Measurements from ENCODE around the gene KIDINS220.
A peak's percentile ranks its signal among the peaks of the same experiment; 100 is the strongest.

The KIDINS220 gene

DNA sequence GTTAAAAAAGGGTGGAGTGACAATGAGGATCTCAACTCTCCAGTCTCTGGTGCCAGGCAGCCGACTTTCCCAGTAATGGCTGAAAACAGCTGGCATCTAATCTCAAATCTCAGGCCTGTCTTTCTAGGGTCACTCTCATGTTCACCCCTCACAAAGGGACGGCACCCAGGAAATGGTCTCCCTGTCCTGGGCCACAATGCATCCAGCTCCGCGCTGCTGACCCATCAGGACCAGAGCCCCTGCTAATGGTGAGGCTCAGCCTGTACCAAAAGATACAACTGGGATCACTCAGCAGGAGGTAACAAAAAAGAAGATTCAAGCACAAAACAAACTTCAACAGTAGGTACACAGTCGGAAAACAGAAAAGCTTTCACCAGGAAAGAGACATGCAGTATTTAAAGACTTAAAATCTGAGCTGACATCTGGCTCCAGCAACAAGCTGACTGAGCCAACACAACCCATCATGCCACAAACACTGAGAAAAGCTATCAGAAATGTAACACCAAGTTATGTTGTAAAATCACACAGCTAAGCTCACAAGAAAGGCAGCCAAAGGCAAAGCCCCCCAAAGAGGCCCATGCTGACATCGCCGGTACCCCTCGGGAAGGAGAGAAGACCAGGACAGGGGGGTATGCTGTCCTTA is 13.6 kb upstream of the KIDINS220 start:
- no peak for DNase-seq

DNA sequence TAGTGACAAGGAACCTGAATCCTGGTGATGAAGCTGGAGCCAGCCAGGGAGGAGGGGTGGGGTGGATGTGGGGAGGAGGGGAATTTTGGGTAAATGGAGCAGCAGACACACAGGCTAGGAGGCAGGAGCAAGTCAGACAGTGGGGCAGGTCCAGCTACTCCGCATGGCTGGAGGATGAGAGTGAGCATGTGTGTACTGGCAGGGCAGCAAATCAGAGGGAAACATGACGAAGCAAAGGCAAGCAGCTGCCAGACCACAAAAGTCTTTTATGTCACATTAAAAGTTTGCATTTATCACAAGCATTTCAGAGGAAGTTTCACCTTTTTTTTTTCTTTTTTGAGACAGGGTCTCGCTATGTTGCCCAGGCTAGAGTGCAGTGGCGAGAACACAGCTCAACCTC is 11.9 kb upstream of the KIDINS220 start:
- no peak for DNase-seq

DNA sequence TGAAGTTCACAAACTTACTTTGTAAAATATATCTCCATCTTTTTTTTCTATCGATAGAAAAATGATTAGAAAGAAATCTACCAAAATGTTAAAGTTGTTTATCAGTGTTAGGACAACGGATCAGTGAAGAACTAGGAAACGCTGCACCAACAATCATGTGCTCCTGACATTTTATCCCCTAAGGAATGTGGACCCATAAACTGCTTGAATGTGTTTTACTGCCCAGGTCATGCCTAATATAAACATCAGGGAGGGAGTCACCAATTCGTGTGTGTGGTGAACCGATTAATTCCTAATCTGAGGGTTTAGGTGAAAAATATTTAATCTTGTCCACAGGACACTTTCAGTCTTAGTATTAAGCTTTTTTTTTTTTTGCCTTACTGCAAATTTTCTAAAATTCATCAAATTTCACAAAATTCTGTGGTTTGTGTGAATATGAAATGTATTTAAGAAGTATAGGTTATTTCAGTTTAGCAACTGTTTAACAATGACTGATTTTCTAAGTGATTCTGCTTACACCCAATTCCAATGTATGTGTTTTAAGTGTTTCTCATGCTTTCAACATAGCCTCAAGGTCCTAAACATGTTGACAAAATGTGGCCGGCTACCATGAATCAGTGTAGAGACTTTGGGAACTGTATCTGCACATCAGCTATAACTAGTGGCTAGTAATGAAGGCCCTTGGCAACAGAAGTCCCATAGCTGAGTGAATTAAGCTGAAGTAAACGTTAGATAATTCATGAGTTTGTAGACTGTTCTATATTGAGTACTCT is 11.1 kb upstream of the KIDINS220 start:
- DNase-seq, result no peak

DNA sequence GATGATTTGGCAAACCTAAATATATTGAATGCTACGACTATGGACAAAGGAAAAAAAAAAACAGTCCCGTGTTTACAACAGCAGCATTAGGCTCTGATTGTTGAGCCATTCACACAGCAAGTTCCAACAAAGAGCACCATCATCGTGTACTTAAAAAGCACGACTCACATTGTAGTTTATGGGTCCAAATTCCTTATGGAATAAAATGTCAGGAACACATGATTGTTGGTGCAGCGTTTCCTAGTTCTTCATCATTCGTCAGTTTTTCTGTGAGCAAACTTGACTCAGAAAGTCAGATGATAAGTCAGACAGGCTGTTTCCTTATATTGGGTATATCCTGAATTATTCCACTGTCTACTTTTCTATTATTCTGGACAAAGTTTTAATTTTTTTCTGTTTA is 10.0 kb upstream of the KIDINS220 start:
- no peak for DNase-seq

DNA sequence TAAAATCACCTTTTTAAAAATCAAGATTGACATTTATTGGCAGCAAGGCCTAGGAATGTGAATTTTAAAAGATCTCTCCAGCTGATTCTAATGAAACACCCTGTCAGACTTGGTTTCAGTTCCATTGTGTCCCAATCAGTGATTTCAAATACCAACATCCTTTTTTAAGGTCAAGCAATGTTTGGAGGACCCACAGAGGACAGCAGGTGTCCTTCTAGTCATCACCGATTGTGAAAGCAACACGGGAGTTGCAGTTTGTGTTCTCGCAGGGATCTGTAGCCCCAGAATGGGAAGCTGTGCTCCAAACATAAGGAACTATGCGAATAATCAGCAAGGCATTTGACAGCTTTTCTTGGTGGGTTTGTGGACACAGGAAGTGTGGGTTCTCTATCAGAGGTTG is 4.5 kb upstream of the KIDINS220 start:
- no peak for DNase-seq

DNA sequence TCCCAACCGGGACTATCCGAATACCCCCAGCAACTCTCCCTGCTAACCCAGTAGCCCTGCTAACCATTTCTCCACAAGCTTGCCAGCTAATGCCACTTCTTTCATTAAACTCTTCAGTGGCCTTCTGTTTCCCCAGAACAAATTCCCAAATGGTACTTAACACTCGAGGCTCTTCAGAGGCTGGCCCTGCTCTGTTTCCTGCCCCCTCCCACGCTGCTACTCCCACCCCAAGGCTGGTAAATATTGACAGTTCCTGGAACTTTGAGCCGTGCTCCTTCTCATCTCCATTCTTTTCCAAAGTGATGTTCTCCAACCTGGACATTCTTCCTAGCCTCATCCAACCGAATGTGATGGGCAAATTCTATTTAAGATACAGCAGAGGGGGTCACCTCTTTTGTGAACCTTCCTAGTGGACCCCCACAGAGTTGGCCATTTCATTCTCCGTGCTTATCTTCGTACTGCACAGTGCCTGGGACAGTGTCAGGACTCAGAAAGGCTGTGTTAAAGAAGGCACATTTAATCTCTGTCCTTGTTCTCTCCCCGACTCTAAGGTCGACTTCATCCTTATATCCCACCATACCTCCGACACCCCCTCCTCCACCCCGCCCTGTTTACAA is 3.2 kb upstream of the KIDINS220 start:
- DNase-seq, result no peak

DNA sequence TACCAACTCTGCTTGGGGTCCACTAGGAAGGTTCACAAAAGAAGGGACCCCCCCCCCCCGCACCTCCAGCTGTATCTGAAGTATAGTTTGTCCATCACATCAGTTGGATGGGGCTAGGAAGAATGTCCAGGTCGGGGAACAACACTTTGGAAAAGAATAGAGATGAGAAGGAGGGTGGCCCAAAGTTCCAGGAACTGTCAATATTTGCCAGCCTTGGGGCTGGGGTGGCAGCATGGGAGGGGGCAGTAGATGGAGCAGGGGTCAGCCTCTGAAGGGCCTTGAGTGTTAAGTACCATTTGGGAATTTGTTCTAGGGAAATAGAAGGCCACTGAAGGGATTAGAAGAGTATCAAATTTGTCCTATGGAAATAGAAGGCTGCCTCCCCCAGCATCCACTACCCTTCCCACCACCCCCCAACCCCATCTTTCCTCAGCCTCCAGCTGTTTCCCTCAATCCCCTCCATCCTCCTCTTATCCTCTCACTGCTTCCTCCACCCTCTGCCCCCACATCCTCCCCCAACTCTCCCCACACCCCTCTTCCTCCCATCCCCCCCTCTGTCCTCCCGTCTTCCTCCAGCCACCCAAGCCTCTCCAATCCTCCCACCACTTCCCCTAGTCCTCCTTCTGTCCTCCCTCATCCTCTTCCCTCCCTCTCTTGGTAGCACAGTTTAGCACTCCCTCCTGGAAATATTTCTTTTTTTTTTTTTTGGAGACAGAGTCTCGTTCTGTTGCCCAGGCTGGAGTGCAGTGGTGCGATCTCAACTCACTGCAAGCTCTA is 2.0 kb upstream of the KIDINS220 start:
- no peak for DNase-seq

DNA sequence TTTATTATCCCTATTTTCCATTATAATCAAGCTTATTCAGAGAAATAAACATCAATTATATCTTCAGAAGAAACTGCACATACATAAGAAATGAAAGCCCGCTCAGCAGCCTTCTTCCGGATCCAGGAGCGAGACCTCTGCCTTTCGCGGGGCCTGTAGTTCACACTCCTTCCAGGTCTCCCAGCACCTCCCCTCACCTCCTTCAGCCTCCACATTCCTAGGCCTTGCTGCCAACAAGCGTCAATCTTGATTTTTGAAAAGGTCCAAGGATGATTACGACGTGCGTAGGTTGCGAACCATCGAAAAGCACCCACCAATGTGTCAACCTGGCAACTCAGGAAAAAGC is 355 bp upstream of the KIDINS220 start:
- no peak for DNase-seq

DNA sequence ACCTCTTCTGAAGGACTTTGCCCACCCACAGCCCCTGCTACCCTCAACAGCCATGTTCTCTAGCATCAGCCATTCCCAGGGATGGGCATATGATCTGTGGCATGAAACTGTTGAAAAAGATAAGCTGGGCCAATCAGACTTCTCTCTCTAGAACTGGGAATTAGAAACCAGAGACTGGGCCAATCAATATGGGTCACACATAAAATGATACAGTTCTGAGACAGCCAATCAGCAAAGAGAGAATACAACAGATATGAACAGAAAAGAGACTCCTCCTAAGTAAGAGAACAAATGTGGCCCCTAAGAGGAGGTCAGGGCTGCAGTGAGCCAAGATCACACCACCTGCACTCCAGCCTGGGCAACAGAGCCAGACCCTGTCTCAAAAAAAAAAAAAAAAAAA is 2.1 kb downstream of the KIDINS220 start:
- DNase-seq, result no peak

DNA sequence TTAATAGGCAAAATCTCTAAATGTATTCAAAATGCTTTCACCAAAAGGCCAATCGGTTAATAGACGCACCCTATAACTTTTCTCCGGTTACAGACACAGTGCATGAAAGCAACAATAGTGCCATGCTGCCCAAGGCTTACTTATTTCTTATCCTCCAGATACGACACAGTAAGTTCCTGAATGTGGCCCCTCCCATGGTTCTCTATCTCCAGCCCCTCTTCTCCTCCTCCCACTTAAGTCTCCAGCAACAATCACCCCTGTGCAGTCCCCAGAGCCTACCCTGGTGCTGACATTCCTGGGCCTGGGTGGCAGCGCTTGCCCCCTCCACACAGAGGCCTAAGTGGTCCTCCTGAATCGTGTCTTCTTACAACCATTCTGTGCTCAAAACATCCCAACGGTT is 3.6 kb downstream of the KIDINS220 start:
- DNase-seq, result no peak

DNA sequence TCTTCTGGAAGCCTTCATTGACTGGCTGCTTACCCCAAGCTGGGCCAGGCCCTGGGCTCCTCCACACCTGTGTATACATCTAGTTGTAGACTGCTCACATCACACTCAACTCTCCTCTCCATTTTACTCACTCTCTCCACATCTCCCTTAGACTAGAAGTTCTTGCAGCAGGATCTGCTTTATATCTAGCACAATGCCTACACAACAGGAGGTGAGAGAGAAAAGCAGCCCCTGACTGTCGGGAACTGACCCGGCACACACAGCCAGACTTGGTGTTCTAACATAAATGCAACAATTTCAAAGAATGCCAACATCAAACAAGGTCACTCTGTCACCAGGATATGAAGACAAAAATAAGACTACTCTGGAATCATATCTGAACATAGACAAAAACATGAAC is 5.9 kb downstream of the KIDINS220 start:
- no peak for DNase-seq

DNA sequence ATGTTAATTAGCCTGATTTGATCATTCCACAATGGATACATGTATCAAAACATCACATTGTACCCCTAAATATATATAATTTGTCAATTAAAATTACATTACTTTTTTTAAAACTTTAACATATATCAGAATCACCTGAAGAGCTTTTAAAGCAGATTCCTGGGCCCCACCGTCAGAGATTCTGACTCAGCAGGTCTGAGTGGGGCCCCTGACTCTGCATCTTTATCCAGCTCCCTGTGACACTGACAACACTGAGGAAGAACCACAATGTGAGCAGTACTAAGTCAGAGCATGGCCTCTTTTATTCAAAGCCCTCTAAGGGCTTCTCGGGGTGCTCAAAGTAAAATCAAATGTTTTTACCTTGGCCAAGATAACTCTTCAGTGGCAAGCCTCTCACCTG is 9.7 kb downstream of the KIDINS220 start:
- DNase-seq, result no peak

DNA sequence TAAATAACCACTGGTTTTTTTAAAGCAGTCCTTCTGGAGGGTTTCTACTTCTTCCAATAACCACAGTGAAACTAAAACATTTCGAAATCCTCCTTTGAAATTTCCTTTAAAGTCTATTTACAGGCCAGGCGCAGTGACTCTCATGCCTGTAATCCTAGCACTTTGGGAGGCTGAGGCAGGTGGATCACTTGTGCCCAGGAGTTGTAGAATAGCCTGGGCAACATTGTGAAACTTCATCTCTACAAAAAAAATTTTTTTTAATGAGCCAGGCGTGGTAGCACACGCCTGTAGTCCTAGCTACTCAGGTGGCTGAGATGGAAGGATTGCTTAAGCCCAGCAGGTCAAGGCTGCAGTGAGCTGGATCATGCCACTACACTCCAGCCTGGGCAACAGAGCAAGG is 15.2 kb downstream of the KIDINS220 start:
- no peak for DNase-seq

DNA sequence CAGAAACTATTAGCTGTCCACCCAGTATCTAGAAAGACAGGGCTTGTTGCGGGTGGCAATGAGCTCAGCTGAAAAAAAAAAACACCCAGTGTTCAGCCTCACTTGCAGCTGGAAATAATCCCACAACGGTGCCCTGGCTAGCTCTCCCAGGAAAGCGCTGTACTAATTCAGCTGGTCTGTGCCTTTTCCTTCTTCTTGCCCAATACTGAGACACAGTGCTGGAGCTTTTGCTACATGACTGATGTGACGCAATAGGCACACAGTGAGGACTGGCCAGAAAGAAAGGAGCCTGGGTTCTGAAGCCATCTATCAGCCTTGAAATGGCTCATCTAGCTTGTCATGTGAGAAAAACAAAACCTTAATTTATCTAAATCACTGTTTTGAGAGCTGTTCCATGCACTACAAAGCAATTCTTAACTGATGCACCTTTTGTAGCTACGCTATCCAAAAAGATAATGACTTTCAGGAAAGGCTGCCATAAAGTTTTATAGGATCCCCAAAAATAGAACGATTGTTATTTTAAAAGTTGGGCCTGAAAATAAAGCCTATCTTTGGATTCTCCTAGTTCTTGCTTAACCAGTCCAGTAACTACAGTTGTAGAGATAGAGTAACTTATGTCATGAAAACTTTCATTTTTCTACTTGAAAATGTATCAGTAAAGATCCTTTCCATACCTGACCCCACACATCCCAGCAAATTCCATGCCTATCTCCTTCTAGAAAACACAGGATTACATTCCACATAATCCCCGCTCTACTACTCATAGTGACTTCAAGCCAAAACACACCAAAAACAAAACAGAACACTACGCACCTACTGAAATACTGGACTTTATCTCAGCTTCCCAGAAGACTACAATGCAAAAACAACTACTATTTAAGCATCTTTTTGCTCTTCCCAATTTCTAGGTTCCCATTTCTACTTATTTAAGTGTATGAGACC is 15.9 kb downstream of the KIDINS220 start:
- DNase-seq, result no peak

DNA sequence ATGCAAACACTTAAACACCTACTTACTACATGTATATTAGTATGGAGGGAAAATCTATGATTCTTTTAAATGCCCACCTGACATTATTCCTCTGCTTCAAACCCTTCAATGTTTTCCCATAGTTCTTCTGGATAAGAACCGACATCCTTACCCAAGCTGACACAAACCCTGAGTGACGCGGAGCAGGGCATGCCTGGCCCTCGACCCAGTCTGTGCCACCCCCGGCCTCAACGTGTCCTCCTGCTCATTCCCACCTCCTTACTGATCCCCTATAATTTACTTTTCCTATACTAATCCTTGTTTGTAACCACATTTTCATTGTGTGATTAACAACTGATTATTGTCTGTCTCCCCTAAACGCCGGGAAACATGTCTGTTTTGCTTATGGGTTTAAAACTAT is 17.5 kb downstream of the KIDINS220 start:
- DNase-seq, result no peak

DNA sequence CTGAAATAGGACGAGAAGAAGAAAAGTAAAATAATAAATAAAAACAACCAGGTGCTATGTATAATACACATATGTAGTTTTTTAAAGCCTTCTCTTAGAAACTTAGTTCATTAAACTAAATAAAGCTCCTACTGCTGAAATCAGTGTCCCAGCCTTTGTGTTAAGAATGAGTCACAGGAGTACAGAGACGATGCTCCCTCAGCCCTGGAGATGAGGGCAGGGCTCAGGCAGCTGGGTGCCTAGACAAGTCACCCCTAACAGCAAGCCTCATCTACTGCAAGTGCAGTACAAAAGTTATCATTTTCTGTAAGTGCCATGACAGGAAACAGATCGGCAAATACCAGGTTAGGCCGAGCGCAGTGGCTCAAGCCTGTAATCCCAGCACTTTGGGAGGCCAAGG is 18.2 kb downstream of the KIDINS220 start:
- DNase-seq, result no peak

DNA sequence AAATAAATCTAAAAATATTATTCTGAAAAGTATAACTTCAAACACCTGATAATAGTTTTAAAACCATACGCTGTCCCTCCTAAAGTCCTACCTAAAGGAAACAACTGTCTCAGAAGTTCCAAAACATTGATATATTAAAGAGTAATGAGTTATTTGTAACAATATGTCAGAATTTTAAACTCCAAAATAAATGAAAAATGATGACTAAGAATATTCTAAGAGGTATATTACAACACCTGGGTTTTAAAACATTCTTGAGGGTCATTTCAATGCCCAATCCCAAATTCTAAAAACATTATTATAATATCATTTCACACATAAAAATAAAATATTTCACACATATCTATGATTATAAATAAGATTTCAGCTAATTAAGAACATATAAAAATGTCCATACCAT is 20.2 kb downstream of the KIDINS220 start:
- DNase-seq, result no peak

DNA sequence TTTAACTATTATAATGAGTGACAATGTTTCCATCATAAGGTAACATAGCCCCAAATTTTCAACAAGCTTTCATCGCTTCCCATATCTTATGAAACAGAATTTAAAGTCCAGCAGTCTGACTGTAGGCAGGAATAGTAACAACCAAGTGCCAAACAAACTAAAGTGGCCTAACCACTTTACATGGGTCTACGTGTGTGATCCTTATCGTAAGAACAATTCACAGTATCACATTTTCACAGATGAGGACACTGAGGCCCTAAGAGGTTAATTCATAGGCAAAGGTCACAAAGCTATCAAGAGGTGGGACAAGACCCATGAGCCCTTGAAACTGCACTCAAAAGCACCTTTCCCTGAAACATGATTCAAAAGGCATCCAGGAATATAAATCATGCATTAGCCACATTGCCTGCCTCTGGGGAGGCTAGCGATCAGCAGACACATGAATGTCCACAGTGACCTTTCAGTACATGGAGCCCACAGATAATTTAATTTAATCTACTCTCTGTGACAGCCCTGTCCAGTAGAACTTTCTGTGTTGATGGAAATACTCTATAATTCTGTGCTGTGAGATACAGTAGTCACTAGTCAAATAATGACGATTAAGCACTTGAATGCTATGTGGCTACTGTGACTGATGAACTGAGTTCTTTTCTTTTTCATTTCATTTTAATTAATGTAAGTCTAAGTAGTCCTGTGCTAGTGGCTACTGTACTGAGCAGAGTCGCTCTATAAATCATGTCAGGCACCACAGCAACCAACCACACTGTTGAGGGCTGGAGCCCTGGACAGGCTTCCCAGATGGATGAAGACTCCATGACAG is 30.3 kb downstream of the KIDINS220 start:
- no peak for DNase-seq

DNA sequence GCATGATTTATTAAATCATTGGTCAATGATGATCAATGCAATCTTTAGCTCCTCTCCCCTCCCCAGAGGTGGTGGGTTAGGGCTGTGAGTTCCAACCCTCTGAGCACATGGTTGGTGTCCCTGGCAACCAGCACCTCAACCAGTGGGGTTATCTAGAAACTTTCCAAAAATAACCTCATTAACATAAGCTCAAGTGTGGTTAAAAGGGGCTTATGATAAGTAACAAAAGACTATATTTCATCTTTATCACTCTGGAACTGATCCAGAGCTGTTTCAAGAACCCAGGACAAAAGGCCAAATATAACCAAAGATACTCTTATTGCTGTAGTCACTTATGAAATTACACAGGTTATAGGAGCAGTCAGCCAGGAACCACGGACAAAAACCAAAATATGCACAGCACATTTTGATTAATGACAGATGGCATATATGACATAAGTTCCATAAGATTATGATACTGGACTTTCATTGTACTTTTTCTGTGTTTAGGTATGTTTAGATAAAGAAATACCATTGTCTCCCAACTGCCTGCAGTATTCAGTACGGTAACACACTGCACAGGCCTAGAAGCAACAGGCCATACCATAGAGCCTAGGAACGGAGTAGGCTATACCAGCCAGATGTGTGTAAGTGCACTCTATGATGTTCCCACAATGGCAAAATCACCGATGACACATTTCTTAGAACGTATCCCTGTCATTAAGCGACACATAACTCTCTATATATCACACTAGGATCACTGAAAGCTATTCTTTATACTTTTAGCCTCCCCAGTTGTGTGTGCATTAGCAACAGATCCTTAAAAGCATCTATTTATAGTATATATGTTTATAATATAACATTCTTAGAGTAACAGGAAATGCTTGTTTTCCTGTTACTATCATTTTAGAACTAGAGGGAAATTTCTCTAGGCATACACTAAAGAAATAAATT is 31.9 kb downstream of the KIDINS220 start:
- peak in 1 of 2 experiments; percentile 19 for DNase-seq

DNA sequence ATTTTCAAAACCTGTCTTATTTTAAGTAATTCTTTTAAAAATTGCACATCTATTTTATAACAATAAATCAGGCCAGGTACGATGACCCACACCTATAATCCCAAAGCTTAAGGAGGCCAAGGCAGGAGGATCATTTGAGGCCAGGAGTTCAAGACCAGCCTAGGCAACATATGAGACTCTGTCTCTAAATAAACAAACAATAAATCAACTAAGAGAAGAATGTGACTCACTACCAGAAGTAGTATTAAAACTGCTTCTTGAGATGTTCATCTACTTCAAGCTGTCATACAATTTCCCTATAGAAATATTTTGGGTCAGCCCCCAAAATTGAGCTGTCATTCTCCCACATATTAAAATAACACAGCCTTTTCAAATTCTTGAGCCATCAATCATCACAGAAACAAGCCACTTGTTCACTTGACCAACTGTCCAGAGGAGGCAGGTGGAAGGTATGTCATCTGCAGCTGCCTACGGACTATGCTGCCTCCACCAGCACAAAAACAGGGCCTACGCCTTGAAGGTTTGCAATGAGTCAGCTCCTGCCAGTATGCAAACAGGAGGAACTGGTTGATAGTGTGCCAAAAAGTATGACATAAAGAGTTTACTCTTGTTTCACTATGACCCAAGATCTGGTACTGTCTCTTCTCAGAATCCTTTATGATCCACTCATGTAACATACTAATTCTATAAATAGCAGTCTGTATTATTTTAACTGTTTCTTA is 33.6 kb downstream of the KIDINS220 start:
- DNase-seq, result no peak

Data from NCI-H524 (cell line).